ENCODE results near the gene KCNQ1OT1. TPM values are rescaled to one million over a fixed set of nuclear protein-coding genes. Genes with fewer than 3 reads are reported as not detected.

The KCNQ1OT1 gene
- total RNA-seq, 1 donor from 2014 or later, result 1.2 TPM

- ATAC-seq (no peak), DNase-seq (ENCODE audit: low spot score) (no peak)
Measured at GRCh38 chr11:2722955-2723354, 23.2 kb upstream of the KCNQ1OT1 start.

DNA sequence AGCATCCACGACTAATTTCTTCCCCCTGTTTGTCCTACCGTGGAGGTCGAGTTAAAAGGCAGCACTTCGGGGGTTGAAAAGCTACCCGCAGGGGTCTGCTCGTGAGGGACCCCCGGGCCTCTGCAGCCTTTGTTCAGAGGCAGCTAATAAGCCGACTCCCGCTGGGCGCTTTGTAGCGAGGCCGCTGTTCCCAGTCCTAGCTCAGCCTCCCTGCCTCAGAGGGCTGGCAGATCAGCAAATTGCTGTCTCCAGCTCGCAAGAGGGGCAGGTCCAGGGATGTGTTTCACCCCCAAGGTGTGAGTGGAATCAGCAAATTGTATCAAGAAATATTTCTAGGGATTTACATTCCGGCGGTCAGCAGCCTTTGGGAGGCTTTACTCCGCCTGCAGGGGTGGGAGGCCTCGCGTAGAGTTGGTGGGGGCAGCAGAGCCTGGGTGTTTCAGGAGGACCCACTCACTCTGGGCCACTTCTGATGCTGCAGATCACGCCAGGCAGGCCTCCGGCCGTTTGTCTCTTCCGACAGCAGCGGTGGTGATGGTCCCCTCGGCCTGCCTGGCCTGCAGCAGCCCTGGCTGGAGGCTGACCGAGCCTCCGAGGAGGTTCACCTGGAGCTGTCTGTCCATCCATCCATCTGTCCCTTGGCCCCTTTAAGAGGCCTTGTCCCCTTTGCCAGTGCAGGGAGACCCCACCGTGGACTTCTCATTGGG, 21.6 kb upstream of the KCNQ1OT1 start:
- DNase-seq (ENCODE audit: low spot score), result no peak

GRCh38 chr11:2719831-2720590, 20.2 kb upstream of the KCNQ1OT1 start:
- ATAC-seq (no peak), DNase-seq (ENCODE audit: low spot score) (no peak)

More for the DNA sequence above, 21.6 kb upstream of the KCNQ1OT1 start:
- no peak for ATAC-seq

DNA sequence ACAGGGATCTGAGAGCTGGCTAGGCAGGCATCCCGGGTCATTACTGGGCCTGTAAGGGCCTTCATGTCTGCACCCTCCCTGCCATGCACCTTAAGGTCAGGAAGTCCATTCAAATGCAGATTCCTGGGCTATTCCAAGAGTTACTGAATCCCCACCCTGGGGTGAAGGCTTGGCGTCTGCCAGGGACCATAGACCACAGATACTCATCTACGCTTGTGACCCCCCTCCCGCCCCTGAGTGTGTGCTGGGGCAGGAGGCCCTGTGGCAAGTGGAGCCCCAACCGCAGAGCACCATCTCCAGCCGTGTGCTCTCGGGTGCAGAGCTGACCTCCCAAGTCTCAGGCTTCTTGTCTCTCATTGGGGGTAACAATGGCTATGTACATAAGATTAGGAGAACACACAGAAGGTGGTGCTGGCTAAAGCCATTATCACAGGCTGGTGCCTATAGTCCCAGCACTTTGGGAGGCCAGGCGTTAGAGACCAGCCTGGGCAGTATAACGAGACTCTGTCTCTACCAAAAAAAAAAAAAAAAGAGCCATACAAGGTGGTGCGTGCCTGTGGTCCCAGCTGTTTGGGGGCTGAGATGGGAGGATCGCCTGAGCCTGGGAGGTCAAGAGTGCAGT, 19.1 kb upstream of the KCNQ1OT1 start:
- DNase-seq (ENCODE audit: low spot score) (no peak), ATAC-seq (no peak)

DNA sequence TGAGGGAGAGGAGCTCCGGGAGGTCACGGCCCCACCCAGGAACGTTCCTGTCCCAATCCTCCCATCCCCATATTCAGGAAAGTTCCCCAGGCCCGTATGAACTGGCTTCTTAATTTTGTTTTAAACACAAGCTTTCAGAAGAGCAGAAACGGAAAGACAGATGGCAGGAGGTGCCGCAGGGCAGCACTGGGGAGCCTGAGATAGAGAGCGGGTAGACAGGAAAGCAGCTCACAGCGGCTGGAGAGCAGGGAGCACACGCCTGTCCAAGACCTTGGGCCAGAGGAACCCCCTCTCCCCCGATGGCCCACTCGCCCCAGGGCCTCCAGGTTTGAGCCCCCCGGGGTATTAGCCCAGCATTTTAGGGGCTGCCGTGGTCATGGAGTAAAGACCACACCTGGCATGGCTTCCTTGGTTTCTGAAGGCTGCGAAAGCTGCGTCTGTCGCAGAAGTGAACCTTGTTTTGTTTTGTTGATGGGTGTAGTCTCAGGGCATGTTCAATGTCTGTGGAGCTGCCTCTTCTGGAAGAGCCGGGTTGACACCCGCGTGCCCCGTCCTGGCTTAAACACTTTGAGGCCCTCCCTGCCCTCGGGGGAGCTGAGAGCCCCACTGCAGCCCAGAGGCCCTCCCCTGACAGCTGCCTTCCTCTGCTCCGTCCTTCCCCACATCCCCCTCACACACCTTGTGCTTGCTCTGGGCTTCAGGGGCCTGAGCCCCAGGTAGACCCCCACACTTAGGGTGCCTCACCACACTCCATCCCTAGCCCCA, 17.9 kb upstream of the KCNQ1OT1 start:
- ATAC-seq, result no peak
- no peak for DNase-seq (ENCODE audit: low spot score)

GRCh38 chr11:2716376-2717095, 16.7 kb upstream of the KCNQ1OT1 start:
- DNase-seq (ENCODE audit: low spot score) (no peak), ATAC-seq (no peak)

GRCh38 chr11:2715716-2716350, 16.0 kb upstream of the KCNQ1OT1 start:
- no peak for ATAC-seq
- DNase-seq (ENCODE audit: low spot score), result no peak

- ATAC-seq (no peak), DNase-seq (ENCODE audit: low spot score) (no peak)
Measured at GRCh38 chr11:2714871-2715270, 15.1 kb upstream of the KCNQ1OT1 start.

DNA sequence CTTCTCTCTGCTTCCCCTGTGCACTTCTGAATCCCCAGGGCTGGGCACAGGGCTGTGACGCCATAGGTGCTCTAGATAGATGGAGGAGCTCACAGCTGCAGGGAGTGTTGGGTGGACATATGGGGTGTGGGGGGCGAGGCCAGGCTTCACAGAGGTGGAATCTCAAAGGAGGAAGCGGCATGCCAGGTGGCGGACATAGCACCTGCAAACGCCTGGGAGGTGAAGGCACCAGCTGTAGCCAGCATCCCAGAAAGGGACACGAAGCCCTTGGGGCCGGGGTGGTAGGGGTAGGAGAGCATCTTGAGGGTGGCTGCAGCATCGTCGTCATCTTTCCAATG, 14.6 kb upstream of the KCNQ1OT1 start:
- no peak for ATAC-seq
- no peak for DNase-seq (ENCODE audit: low spot score)

GRCh38 chr11:2713661-2714462, 14.1 kb upstream of the KCNQ1OT1 start:
- ATAC-seq, result no peak
- no peak for DNase-seq (ENCODE audit: low spot score)

DNA sequence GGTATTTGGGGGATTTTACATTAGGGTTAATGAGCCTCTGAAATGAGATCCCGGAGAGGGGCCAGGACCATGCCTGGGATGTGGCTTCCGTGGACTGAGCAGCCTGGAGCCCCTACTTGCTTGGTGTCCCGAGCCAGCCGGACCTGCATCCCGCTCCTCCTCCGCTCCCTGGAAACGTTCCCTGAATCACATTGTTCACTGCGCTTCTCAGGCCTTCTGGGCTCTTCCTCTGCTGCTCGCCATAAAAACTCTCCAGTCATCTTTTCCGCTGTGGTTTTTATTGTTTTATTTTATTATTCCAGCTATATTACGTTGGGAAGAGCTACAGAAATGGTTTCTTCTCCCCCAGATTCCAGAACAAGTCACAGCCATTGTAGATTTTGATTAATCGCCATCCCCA, 13.3 kb upstream of the KCNQ1OT1 start:
- no peak for DNase-seq (ENCODE audit: low spot score)
- ATAC-seq, result no peak

GRCh38 chr11:2711161-2711560, 11.4 kb upstream of the KCNQ1OT1 start:
- no peak for DNase-seq (ENCODE audit: low spot score)
- no peak for ATAC-seq

GRCh38 chr11:2709429-2709828, 9.6 kb upstream of the KCNQ1OT1 start:
- DNase-seq (ENCODE audit: low spot score), result no peak

GRCh38 chr11:2708757-2709281, 9.0 kb upstream of the KCNQ1OT1 start:
- DNase-seq (ENCODE audit: low spot score) (no peak), ATAC-seq (no peak)

More at GRCh38 chr11:2709429-2709828, 9.6 kb upstream of the KCNQ1OT1 start:
- peak; percentile 20 for ATAC-seq

DNA sequence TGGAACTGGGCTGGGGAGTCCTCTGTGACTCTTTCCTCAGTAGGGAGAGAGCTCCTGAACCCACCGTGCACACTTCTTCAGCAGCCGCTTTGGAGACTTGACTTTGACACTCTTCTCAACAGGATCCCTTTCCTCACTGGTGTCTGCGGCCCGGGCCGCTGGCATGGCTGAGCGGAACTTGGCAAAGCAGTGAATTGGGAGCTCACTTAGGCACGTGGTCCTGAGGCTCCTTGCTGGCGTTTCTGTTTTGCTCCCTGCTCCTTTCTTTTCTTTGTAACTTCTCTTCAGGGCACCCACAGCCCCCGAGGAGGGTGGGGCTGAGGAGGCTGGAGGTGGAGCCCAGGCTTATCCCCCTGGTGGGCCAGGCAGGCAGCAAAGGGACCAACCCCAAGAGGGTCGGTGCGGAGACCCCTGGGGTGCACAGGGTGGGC, 8.4 kb upstream of the KCNQ1OT1 start:
- ATAC-seq (peak; percentile 29), DNase-seq (ENCODE audit: low spot score) (no peak)

- ATAC-seq (no peak), DNase-seq (ENCODE audit: low spot score) (no peak)
Measured at GRCh38 chr11:2707736-2708135, 7.9 kb upstream of the KCNQ1OT1 start.

DNA sequence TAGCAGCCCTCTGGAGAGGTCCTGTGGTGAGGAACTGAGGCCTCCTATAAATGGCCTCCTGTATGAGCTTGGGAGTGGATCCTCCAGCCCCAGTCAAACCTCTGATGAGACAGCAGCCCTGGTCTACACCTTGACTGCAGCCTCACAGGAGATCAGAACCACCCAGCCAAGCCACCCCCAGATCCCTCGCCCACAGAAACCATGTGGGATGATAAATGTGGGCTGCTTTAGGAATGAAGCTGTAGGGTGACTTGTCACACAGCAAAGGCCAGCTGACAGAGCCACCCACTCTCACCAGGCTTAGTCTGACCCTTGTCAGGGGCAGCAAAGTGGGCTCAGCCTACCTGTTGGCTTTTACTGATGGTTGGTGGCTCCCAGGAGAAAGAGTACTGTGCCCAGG, 6.5 kb upstream of the KCNQ1OT1 start:
- no peak for DNase-seq (ENCODE audit: low spot score)
- no peak for ATAC-seq

DNA sequence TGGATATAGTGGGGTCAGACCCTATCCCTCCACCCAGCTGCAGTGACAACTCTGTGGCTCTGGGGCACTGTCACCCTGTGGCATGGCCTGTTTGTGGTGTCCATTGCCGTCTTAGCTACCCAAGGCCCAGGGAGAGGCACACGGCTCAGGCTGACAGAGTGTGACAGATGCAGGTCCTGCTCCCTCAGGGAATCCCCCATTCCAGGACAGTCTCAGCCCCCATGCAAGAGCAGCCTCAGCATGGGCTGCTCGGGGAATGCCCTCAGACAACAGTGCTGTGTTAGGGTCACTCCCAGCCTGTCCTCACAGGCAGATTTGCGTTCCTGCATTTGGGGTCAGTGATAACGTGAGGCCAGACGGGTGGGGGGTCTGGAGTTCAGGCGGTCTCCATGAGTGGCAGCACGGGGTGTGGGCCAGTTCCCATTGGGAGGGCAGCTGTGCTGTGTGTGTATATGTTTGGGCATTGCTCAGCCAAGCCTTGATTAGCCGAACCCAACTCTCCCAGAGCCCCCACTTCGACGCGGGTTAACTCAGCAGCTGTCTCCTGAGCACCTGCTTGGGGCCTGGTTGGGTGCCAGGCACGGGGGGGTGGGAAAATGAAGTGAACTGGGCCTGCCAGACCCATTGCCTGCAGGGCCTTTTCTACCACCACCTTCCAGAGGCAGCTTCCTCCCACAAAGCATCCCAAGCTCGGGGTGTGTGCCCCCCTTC, 5.3 kb upstream of the KCNQ1OT1 start:
- DNase-seq (ENCODE audit: low spot score), result no peak

More for the DNA sequence above, 5.3 kb upstream of the KCNQ1OT1 start:
- no peak for ATAC-seq

Data from left lobe of liver (tissue), 2 donors.